Left lung (tissue), 10 donors: Measurements from ENCODE around the gene USP5. TPM values are rescaled to one million over a fixed set of nuclear protein-coding genes. Genes with fewer than 3 reads are reported as not detected.
A peak's percentile ranks its signal among the peaks of the same experiment; 100 is the strongest.
"Not testable (repeated sequence)": the region's sequence is repeated elsewhere in the genome, so short reads cannot be mapped to it uniquely, and the experiment has no call there.

Experiments
- ATAC-seq: fragments of 200-7000 bp; cut with Tn5 transposase; one replicate; pipeline ENCODE4 v1.9.1; 2020; ENCODE audit warnings: moderate library complexity
- DNase-seq, 4 donors: peaks; one replicate each; pipeline ENCODE4 v3.0.0-alpha.2; 2013 to 2020
- H3K27ac ChIP-seq, 2 donors: fragments of 200-600 bp; sonication (generic) in 1 of 2; one replicate each; pipeline versions ENCODE4 v1.5.0 to v1.8.0; 2020 to 2021
- H3K27me3 ChIP-seq, 2 donors: fragments of 200-600 bp; sonication (generic) in 1 of 2; one replicate each; pipeline versions ENCODE4 v1.5.0 to v1.8.0; 2020 to 2021
- H3K36me3 ChIP-seq, 2 donors: fragments of 200-600 bp; sonication (generic) in 1 of 2; one replicate each; pipeline versions ENCODE4 v1.5.0 to v1.8.0; 2020 to 2021
- H3K4me1 ChIP-seq, 2 donors: fragments of 200-600 bp; one replicate each; pipeline ENCODE4 v1.8.0; 2021
- H3K4me3 ChIP-seq, 2 donors: fragments of 200-600 bp; sonication (generic) in 1 of 2; one replicate each; pipeline versions ENCODE4 v1.5.0 to v1.8.0; 2020 to 2021; ENCODE audit warnings: mild to moderate bottlenecking in 1 of 2
- H3K9me3 ChIP-seq, 2 donors: fragments of 200-600 bp; sonication (generic) in 1 of 2; one replicate each; pipeline versions ENCODE4 v1.5.0 to v1.8.0; 2020 to 2021
- CTCF ChIP-seq, 2 donors: fragments of 200-600 bp; sonication (generic) in 1 of 2; IDR thresholded peaks; one replicate each; pipeline versions ENCODE4 v1.5.0 to v1.8.0; 2021; ENCODE audit warnings: antibody characterized with exemption in 2 of 2
- intact Hi-C, 2 donors: fragments of 100-400 bp; cut with DNase I; formaldehyde crosslinking; loops; one replicate each; pipeline versions ENCODE4 v1.11.2 to v1.14.2; 2022
- polyA plus RNA-seq, 6 donors: library from polyadenylated mRNA; unstranded; fragments of 120-200 nt; gene quantifications; one replicate each; pipeline ENCODE4 v1.2.1, GENCODE V29; 2013; ENCODE audit not compliant: insufficient read length in 6 of 6
- total RNA-seq, 2 donors: library from RNA; stranded (reverse); fragmentation: NEBNext Ultra II Directional; extraction: Animal tissue kit (Norgen Biotek cat#: 25700); gene quantifications; one replicate each; pipeline ENCODE4 v1.2.1, GENCODE V29; 2021
- donor health status: DM: no; HTN: yes; CAD: no.
- donor health status: DM: no; HTN: no; CAD: no.

USP5 gene
- total and polyA plus RNA-seq, 8 donors, result 50.8 to 90.2 (median 59.7) TPM

DNA sequence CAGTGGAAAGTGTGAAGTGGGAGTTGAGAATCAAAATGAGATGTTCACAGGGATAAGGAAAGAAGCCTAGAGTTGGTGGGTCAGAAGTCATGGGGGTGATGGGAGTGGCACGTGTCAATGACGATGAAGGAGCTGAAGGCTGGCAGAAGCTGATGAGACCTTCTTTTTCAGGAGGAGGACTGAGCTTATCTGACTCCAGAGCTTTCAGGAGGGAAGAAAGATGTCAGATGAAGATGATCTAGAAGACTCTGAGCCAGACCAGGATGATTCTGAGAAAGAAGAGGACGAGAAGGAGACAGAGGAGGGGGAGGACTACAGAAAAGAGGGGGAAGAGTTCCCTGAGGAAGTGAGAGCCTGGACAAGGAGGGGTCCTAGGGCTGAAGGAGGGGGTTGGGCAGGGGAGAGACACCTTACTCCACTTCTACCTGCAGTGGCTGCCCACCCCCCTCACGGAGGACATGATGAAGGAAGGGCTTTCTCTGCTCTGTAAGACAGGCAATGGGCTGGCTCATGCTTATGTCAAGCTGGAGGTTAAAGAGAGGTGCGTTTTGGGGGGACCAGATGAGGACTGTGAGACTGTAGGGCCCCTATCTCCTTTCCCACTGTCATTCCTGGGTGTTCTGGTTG, 53.6 kb downstream of the USP5 start:
- DNase-seq, result peak in 1 of 4 donors; percentile 30
- Histone ChIP-seq H3K27me3 (no peaks in the 10 kb centered on the region), H3K27ac (peak overlapping the region in 1 of 2 donors; percentile 88), H3K9me3 (no peaks in the 10 kb centered on the region), H3K4me3 (peak overlapping the region in 1 of 2 donors; percentile 64), H3K36me3 (no peaks in the 10 kb centered on the region), H3K4me1 (peaks cover 4 to 13% of the 10 kb centered on the region in 2 donors)
- TF ChIP-seq CTCF (IDR thresholded peaks at IDR 0.05), result no peak
- ATAC-seq, result no peak
- intact Hi-C loops, result no loop called here

DNA sequence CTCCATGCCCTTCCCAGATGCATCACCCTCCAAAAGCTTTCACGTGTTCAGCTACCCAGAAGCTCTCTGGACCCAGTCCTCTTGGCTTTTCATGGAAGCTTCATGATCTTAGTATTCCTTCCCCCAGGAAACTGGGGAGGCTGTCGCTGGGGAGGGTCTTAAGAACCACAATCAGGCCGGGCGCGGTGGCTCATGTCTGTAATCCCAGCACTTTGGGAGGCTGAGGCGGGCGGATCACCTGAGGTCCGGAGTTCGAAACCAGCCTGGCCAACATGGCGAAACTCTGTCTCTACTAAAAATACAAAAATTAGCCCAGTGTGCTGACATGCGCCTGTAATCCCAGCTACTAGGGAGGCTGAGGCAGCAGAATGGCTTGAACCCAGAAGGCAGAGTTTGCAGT, 56.2 kb downstream of the USP5 start:
- Histone ChIP-seq H3K27me3 (peaks cover 0 to 12% of the 10 kb centered on the region in 2 donors), H3K4me1 (peaks cover 4 to 13% of the 10 kb centered on the region in 2 donors)
- peak in 1 of 4 donors; percentile 6 for DNase-seq
- H3K36me3 ChIP-seq, H3K4me3 ChIP-seq, ATAC-seq, intact Hi-C loops, H3K27ac ChIP-seq, H3K9me3 ChIP-seq: not testable (repeated sequence)

- peak in 1 of 4 donors; percentile 18 for DNase-seq
- ATAC-seq, result no peak
- no peak for TF ChIP-seq CTCF (IDR thresholded peaks at IDR 0.05)
- H3K9me3 ChIP-seq, result no peaks in the 10 kb centered on the region
- H3K27me3 ChIP-seq, result peaks cover 0 to 26% of the 10 kb centered on the region in 2 donors
- intact Hi-C loops, result no loop called here
- H3K4me1 ChIP-seq, result peaks cover 4 to 18% of the 10 kb centered on the region in 2 donors
- H3K4me3 ChIP-seq, result no peak overlapping the region
- no peaks in the 10 kb centered on the region for H3K36me3 ChIP-seq
- no peak overlapping the region for H3K27ac ChIP-seq
These were observed 57.6 kb downstream of the USP5 start for GRCh38 chr12:6909421-6910145.

- no peak overlapping the region for H3K4me3 ChIP-seq
- DNase-seq (peak in 1 of 4 donors; percentile 28), ATAC-seq (no peak)
- H3K9me3 ChIP-seq, result no peaks in the 10 kb centered on the region
- H3K27ac ChIP-seq, result no peak overlapping the region
- H3K27me3 ChIP-seq, result peaks cover 0 to 40% of the 10 kb centered on the region in 2 donors
- intact Hi-C loops, result no loop called here
- H3K36me3 ChIP-seq, result no peaks in the 10 kb centered on the region
- peaks cover 0 to 24% of the 10 kb centered on the region in 2 donors for H3K4me1 ChIP-seq
- TF ChIP-seq CTCF (IDR thresholded peaks at IDR 0.05), result no peak
These were observed 60.4 kb downstream of the USP5 start for GRCh38 chr12:6912164-6912935.

DNA sequence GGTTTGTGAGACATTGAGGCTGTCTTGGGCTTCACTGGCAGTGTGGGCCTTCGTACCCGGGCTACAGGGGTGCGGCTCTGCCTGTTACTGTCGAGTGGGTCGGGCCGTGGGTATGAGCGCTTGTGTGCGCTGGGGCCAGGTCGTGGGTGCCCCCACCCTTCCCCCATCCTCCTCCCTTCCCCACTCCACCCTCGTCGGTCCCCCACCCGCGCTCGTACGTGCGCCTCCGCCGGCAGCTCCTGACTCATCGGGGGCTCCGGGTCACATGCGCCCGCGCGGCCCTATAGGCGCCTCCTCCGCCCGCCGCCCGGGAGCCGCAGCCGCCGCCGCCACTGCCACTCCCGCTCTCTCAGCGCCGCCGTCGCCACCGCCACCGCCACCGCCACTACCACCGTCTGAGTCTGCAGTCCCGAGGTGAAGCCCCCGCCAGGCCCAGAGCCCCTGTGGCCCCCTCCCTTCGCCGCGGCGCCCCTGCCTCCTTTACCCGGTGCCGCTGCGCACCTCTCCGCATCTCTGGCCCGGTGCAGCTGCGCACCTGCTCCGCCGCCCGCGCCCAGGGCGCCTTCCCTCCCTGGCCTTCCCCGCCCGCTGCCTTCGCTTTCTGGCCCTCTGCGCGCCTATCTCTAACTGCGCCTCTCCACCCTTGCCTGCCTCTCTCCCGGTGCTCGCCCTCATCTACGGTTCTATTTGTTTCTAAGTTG, 62.4 kb downstream of the USP5 start, which contains the start of gene ENO2:
TSS of gene ENO2 (plus strand) at position 335 of the 701 bp plus-strand sequence. CDS start 1,253 bp downstream, outside the sequence.
- Histone ChIP-seq H3K4me1 (peaks cover 0 to 24% of the 10 kb centered on the region in 2 donors), H3K27me3 (peaks cover 0 to 40% of the 10 kb centered on the region in 2 donors), H3K9me3 (no peaks in the 10 kb centered on the region), H3K36me3 (peaks cover 0 to 8% of the 10 kb centered on the region in 2 donors), H3K27ac (peak within 1 kb of the TSS; percentile 61 to 66), H3K4me3 (peak within 1 kb of the TSS; percentile 44 to 58)
- ATAC-seq (peak; percentile 92), DNase-seq (peak in 3 of 4 donors; percentile 69 to 92 (median 84))
- TF ChIP-seq CTCF (IDR thresholded peaks at IDR 0.05), result no peak
- intact Hi-C loops, result no loop called here
